Left ventricle myocardium inferior (tissue), 1 donor: ENCODE data around the gene CDKN2B-AS1. TPM values are rescaled to one million over a fixed set of nuclear protein-coding genes. Genes with fewer than 3 reads are reported as not detected.

Experiments
- DNase-seq: peaks from one replicate; pipeline ENCODE4 v3.0.0-alpha.2; 2020
- H3K27ac ChIP-seq: fragments of 200-600 bp; replicated peaks from 2 replicates; pipeline ENCODE4 v1.8.0; 2021
- H3K27me3 ChIP-seq: fragments of 200-600 bp; 2 replicates; pipeline ENCODE4 v1.8.0; 2021; ENCODE audit warnings: low read depth
- H3K36me3 ChIP-seq: fragments of 200-600 bp; 2 replicates; pipeline ENCODE4 v1.8.0; 2021
- H3K4me1 ChIP-seq: fragments of 200-600 bp; 2 replicates; pipeline ENCODE4 v1.8.0; 2021
- H3K4me3 ChIP-seq: fragments of 200-600 bp; 2 replicates; pipeline ENCODE4 v1.8.0; 2021; ENCODE audit warnings: mild to moderate bottlenecking, moderate library complexity
- H3K9me3 ChIP-seq: fragments of 200-600 bp; replicated peaks from 2 replicates; pipeline ENCODE4 v1.8.0; 2021
- intact Hi-C: fragments of 100-400 bp; cut with micrococcal nuclease; formaldehyde crosslinking; loops from one replicate; pipeline ENCODE4 v1.11.0; 2022
- total RNA-seq: library from RNA; stranded (reverse); fragmentation: NEBNext Ultra II Directional; extraction: Animal tissue kit (Norgen Biotek cat#: 25700); gene quantifications from one replicate; pipeline ENCODE4 v1.2.1, GENCODE V29; 2021
- TF ChIP-seq, protein P1 (sequence below): fragments of 200-600 bp; IDR thresholded peaks from 2 replicates; pipeline ENCODE4 v1.8.0; 2021; ENCODE audit warnings: antibody characterized with exemption, mild to moderate bottlenecking, borderline replicate concordance
- donor health status: DM: no; HTN: yes; CAD: no; lungs with severe emphysema.

CDKN2B-AS1 gene
- total RNA-seq, 1 donor from 2014 or later, result 0.30 TPM

DNA sequence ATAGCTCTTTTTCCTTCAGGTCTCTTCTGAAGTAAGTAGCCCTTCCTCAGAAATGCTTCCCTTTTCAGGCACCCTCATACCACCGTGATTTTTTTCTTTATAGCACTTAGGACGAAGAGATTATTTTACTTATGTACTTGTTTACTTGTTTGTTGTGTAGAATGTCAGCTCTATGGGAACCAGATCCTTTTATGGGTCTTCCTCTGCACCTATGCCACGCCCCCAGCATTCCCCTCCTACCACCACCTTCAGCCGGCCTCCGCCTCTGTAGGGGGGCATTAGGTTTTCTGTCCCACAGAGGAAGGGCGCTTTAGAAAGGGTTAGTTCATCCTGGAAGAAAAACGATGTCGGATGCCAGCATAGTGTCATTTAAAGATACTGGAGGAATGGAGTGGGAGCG is 1.8 kb downstream of the CDKN2B-AS1 start:
- TF ChIP-seq, protein P1, sequence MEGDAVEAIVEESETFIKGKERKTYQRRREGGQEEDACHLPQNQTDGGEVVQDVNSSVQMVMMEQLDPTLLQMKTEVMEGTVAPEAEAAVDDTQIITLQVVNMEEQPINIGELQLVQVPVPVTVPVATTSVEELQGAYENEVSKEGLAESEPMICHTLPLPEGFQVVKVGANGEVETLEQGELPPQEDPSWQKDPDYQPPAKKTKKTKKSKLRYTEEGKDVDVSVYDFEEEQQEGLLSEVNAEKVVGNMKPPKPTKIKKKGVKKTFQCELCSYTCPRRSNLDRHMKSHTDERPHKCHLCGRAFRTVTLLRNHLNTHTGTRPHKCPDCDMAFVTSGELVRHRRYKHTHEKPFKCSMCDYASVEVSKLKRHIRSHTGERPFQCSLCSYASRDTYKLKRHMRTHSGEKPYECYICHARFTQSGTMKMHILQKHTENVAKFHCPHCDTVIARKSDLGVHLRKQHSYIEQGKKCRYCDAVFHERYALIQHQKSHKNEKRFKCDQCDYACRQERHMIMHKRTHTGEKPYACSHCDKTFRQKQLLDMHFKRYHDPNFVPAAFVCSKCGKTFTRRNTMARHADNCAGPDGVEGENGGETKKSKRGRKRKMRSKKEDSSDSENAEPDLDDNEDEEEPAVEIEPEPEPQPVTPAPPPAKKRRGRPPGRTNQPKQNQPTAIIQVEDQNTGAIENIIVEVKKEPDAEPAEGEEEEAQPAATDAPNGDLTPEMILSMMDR, result no peak
- Histone ChIP-seq H3K27me3 (peaks cover 61% of the 10 kb centered on the region), H3K9me3 (no peaks in the 10 kb centered on the region), H3K4me3 (no peak overlapping the region), H3K4me1 (peaks cover 23% of the 10 kb centered on the region), H3K27ac (no peak overlapping the region), H3K36me3 (no peaks in the 10 kb centered on the region)
- intact Hi-C loops, result no loop called here
- DNase-seq, result no peak

DNA sequence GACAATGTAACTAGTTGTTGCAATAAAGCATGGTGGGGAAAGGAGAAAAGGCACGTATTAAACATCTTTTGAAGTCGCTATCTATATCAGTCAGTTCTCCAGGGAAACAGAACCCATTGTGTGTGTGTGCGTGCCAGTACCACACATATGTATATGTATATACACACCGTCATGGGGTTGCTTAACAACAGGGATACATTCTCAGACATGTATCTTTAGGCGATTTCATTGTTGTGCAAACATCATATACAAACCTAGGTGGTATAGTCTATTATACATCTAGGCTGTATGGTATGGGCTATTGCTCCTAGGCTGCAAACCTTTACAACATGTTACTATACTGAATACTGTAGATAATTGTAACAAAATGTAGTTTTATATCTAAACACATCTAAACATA is 2.3 kb downstream of the CDKN2B-AS1 start:
- H3K36me3 ChIP-seq, result no peaks in the 10 kb centered on the region
- no peak for DNase-seq
- H3K9me3 ChIP-seq, result no peaks in the 10 kb centered on the region
- H3K4me1 ChIP-seq, result peaks cover 23% of the 10 kb centered on the region
- H3K27me3 ChIP-seq, result peaks cover 58% of the 10 kb centered on the region
- no peak overlapping the region for H3K27ac ChIP-seq
- no peak overlapping the region for H3K4me3 ChIP-seq
- intact Hi-C loops, result no loop called here
- TF ChIP-seq, protein P1, result no peak

DNA sequence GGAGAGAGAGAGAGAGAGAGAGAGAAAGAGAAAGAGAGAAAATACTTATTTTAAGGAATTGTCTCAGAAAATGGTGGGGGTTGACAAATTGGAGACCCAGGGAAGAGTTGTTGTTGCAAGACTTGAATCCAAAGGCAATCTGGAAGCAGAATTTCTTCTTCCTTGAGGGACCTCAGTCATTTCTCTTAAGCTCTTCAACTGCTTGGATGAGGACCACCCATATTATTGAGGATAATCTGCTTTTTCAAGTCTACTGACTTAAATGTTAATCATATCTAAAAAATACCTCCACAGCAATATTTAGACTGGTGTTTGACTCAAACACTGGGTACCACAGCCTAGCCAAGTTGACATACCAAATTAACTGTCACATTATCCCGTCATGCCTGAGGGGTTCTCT is 2.9 kb downstream of the CDKN2B-AS1 start:
- Histone ChIP-seq H3K4me3 (no peak overlapping the region), H3K4me1 (peaks cover 23% of the 10 kb centered on the region)
- intact Hi-C loops, result no loop called here

DNA sequence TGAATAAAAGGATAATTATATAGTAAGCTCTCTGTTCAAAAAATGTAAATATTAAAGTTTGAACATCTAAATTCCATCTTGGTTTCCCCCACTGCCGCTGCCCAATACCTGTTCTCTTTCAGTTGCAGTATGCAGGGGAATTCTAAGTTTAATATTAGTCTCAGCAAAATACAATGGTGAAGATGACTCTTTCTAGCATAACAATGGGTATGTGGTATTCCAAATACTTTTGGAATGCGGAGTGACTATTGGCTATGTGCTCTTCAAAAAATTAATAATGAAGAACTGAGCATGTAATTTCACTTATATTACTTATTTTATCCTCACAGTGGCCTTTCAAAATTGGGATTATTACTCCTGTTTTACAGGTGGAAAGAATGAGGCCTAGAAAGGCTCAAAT is 3.4 kb downstream of the CDKN2B-AS1 start:
- Histone ChIP-seq H3K27ac (no peak overlapping the region), H3K4me1 (peaks cover 23% of the 10 kb centered on the region), H3K27me3 (peaks cover 56% of the 10 kb centered on the region), H3K36me3 (no peaks in the 10 kb centered on the region), H3K9me3 (no peaks in the 10 kb centered on the region), H3K4me3 (no peak overlapping the region)
- intact Hi-C loops, result no loop called here
- DNase-seq, result no peak
- TF ChIP-seq, protein P1, result no peak

More for the DNA sequence above, 2.9 kb downstream of the CDKN2B-AS1 start:
- H3K27me3 ChIP-seq, result peaks cover 58% of the 10 kb centered on the region
- no peak for DNase-seq
- TF ChIP-seq, protein P1, result no peak
- H3K9me3 ChIP-seq, result no peaks in the 10 kb centered on the region
- H3K36me3 ChIP-seq, result no peaks in the 10 kb centered on the region
- H3K27ac ChIP-seq, result no peak overlapping the region

DNA sequence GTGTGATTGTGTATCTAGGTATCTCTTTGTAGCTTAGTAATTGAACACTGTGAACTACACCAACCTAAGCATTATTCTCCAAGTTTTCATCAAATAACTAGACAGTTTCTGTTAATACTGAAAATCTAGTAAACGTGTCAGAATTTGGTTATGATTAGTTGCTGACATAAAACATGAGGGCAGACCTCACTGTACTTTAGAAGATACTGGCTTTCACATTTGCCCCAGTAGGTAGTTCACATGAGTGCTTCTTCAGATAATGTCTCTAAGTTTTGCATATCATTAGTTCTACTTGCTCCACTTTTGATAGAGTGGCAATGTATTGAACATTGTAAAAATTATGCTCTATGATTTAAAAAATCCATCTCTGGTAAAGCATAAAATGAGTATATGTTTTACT is 7.4 kb downstream of the CDKN2B-AS1 start:
- intact Hi-C loops, result no loop called here
- no peaks in the 10 kb centered on the region for H3K4me1 ChIP-seq
- H3K27me3 ChIP-seq, result peaks cover 66% of the 10 kb centered on the region

More for the DNA sequence above, 7.4 kb downstream of the CDKN2B-AS1 start:
- Histone ChIP-seq H3K36me3 (no peaks in the 10 kb centered on the region), H3K4me3 (no peak overlapping the region), H3K9me3 (no peaks in the 10 kb centered on the region), H3K27ac (no peak overlapping the region)
- DNase-seq, result no peak
- TF ChIP-seq, protein P1, result no peak
